ENCODE measurements around the gene DMRTC2.

DNA sequence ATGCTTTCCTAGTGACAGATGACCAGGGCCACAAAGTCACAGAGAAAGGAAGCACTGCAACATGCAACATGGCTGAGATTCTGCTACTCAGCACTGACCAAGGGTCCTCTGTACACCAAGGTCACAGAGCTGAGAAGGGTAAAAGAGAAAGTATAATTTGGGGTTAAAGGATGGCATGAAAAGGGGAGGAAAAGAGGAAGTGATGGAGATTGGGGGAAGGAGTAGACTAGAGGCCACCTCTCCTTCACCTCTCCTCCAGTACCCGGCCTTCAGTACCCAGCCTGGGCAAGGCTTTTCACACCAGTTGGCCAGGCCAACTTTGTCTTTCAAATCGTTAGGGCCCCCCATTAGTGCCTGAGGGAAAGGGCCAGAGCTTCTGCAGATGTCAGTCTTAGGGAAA, 8.9 kb downstream of the DMRTC2 start:
- TF ChIP-seq, protein P1, sequence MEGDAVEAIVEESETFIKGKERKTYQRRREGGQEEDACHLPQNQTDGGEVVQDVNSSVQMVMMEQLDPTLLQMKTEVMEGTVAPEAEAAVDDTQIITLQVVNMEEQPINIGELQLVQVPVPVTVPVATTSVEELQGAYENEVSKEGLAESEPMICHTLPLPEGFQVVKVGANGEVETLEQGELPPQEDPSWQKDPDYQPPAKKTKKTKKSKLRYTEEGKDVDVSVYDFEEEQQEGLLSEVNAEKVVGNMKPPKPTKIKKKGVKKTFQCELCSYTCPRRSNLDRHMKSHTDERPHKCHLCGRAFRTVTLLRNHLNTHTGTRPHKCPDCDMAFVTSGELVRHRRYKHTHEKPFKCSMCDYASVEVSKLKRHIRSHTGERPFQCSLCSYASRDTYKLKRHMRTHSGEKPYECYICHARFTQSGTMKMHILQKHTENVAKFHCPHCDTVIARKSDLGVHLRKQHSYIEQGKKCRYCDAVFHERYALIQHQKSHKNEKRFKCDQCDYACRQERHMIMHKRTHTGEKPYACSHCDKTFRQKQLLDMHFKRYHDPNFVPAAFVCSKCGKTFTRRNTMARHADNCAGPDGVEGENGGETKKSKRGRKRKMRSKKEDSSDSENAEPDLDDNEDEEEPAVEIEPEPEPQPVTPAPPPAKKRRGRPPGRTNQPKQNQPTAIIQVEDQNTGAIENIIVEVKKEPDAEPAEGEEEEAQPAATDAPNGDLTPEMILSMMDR (IDR thresholded peaks at IDR 0.05; ENCODE audit: insufficient read depth, low read length, poor library complexity, severe bottlenecking), result no peak
- TF ChIP-seq EZH2phosphoT487 (conservative IDR thresholded peaks at IDR 0.05; ENCODE audit: low read length), result no peak

All from SU-DHL-6 (cell line).